Trophoblast cell (in vitro differentiated cells and primary cell): ENCODE results near the gene ALS2CL.

Experiments used
- DNase-seq, 2 donors: peaks; one replicate each; pipeline ENCODE4 v3.0.0-alpha.2; 2016
- H2AFZ ChIP-seq: 2 replicates; pipeline ENCODE4 v1.6.1; 2013; ENCODE audit warnings: low read length, moderate library complexity, mild to moderate bottlenecking; ENCODE audit not compliant: insufficient read depth, poor library complexity
- H2AK5ac ChIP-seq: 2 replicates; pipeline ENCODE4 v1.6.1; 2013; ENCODE audit warnings: mild to moderate bottlenecking, low read length
- H2BK120ac ChIP-seq: 2 replicates; pipeline ENCODE4 v1.6.1; 2013; ENCODE audit warnings: low read length, mild to moderate bottlenecking, moderate library complexity; ENCODE audit not compliant: insufficient read depth, poor library complexity
- H2BK12ac ChIP-seq: 2 replicates; pipeline ENCODE4 v1.6.1; 2013; ENCODE audit warnings: mild to moderate bottlenecking, low read length, moderate library complexity
- H2BK5ac ChIP-seq: 2 replicates; pipeline ENCODE4 v1.6.1; 2013; ENCODE audit warnings: low read length, low read depth, moderate library complexity, mild to moderate bottlenecking; ENCODE audit not compliant: poor library complexity
- H3K14ac ChIP-seq: 2 replicates; pipeline ENCODE4 v1.6.1; 2013; ENCODE audit warnings: mild to moderate bottlenecking, low read length
- H3K18ac ChIP-seq: 2 replicates; pipeline ENCODE4 v1.6.1; 2013; ENCODE audit warnings: mild to moderate bottlenecking, low read length
- H3K23ac ChIP-seq: 2 replicates; pipeline ENCODE4 v1.6.1; 2013; ENCODE audit warnings: low read length
- H3K27ac ChIP-seq: 2 replicates; pipeline ENCODE4 v1.5.1; 2013; ENCODE audit warnings: low read depth, mild to moderate bottlenecking, inconsistent platforms, low read length, moderate library complexity
- H3K27me3 ChIP-seq: 2 replicates; pipeline ENCODE4 v1.6.1; 2013; ENCODE audit warnings: inconsistent platforms, mild to moderate bottlenecking, low read length, moderate library complexity; ENCODE audit not compliant: insufficient read depth
- H3K36me3 ChIP-seq, 2 experiments: 1 replicate in 1 of 2; 2 replicates in 1 of 2; pipeline ENCODE4 v1.6.1; 2013; ENCODE audit warnings: low read length in 2 of 2, mild to moderate bottlenecking in 2 of 2, moderate library complexity in 1 of 2; ENCODE audit not compliant: insufficient read depth in 2 of 2, control insufficient read depth in 1 of 2
- H3K4ac ChIP-seq: 2 replicates; pipeline ENCODE4 v1.6.1; 2013; ENCODE audit warnings: low read depth, mild to moderate bottlenecking, low read length, moderate library complexity
- H3K4me1 ChIP-seq, 2 experiments: 1 replicate in 1 of 2; 2 replicates in 1 of 2; pipeline ENCODE4 v1.6.1; 2013; ENCODE audit warnings: low read length in 2 of 2, mild to moderate bottlenecking in 2 of 2, moderate library complexity in 1 of 2; ENCODE audit not compliant: insufficient read depth in 2 of 2, control insufficient read depth in 1 of 2
- H3K4me2 ChIP-seq: 2 replicates; pipeline ENCODE4 v1.6.1; 2013; ENCODE audit warnings: inconsistent platforms, mild to moderate bottlenecking, low read length, moderate library complexity
- H3K4me3 ChIP-seq: 2 replicates; pipeline ENCODE4 v1.5.1; 2013; ENCODE audit warnings: mild to moderate bottlenecking, low read depth, low read length, inconsistent platforms
- H3K79me1 ChIP-seq: one replicate; pipeline ENCODE4 v1.6.1; 2013; ENCODE audit warnings: low read length
- H3K79me2 ChIP-seq: 2 replicates; pipeline ENCODE4 v1.6.1; 2013; ENCODE audit warnings: low read length, mild to moderate bottlenecking; ENCODE audit not compliant: control insufficient read depth, insufficient read depth, poor library complexity
- H3K9ac ChIP-seq: 2 replicates; pipeline ENCODE4 v1.6.1; 2013; ENCODE audit warnings: mild to moderate bottlenecking, low read length
- H3K9me3 ChIP-seq: 2 replicates; pipeline ENCODE4 v1.6.1; 2013; ENCODE audit warnings: low read depth, mild to moderate bottlenecking, control low read depth, inconsistent platforms, low read length; ENCODE audit not compliant: insufficient read depth
- H4K12ac ChIP-seq: 2 replicates; pipeline ENCODE4 v1.6.1; 2013; ENCODE audit warnings: low read depth, mild to moderate bottlenecking, low read length, moderate library complexity
- H4K8ac ChIP-seq: 2 replicates; pipeline ENCODE4 v1.6.1; 2013; ENCODE audit warnings: low read depth, mild to moderate bottlenecking, low read length, moderate library complexity
- H4K91ac ChIP-seq: one replicate; pipeline ENCODE4 v1.6.1; 2013; ENCODE audit warnings: low read depth, mild to moderate bottlenecking, low read length, moderate library complexity
- WGBS: extraction: QIAGEN DNeasy Blood & Tissue Kit; methylation state at CpG from one replicate; pipeline ENCODE4 v1.1.7; 2013; ENCODE audit warnings: missing lambda C conversion rate; ENCODE audit not compliant: insufficient read length, insufficient coverage; ENCODE audit errors: extremely low coverage; 5-methylcytosine and 5-hydroxymethylcytosine counted together

Gene ALS2CL

DNA sequence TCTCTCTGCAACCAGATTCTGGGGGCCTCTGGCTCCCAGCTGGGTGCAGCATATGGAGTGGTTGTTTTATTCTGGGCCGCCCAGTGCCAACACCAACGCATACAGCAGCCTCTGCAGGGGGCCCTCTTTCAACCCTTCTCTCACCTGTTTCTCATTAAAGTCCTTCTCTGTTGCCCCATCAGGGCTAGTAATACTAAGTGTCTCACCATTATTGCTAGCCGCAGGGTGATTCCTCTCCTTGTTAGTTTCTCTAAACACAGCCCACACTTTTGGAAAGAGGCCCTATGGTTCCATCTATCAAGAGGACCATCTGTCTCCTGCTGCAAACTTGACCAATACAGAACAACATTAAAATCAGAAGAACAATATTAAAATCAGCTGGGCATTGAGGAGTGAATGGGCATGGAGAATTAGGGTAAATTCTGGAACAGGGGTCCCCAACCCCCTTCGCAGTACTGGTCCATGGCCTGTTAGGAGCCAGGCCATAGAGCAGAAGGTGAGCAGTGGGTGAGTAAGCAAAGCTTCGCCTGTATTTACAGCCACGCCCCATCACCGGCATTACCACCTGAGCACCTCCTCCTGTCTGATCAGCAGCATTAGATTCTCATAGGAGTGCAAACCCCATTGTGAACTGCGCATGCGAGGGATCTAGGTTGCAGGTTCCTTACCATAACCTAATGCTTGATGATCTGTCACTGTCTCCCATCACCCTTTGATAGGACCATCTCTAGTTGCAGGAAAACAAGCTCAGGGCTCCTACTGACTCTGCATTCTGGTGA lies 36.5 kb downstream of the ALS2CL start:
- H4K12ac ChIP-seq, result no peak overlapping the region
- H3K4ac ChIP-seq, result no peak overlapping the region
- no peak overlapping the region for H3K4me3 ChIP-seq
- H3K27ac ChIP-seq, result no peak overlapping the region
- no peak overlapping the region for H2BK120ac ChIP-seq
- no peaks in the 10 kb centered on the region for H3K27me3 ChIP-seq
- peaks cover 7 to 9% of the 10 kb centered on the region in 2 experiments for H3K4me1 ChIP-seq
- no peak overlapping the region for H4K8ac ChIP-seq
- H3K79me1 ChIP-seq, result no peaks in the 10 kb centered on the region
- no peak overlapping the region for H3K23ac ChIP-seq
- no peak overlapping the region for H4K91ac ChIP-seq
- no peaks in the 10 kb centered on the region for H3K79me2 ChIP-seq
- H2BK5ac ChIP-seq, result no peak overlapping the region
- no peak for DNase-seq
- no peak overlapping the region for H3K4me2 ChIP-seq
- H2AFZ ChIP-seq, result no peak overlapping the region
- no peak overlapping the region for H2BK12ac ChIP-seq
- no peak overlapping the region for H3K9ac ChIP-seq
- no peak overlapping the region for H2AK5ac ChIP-seq
- H3K9me3 ChIP-seq, result no peaks in the 10 kb centered on the region
- WGBS, result no CpG with 5 or more reads among the region's 9 CpGs
- no peak overlapping the region for H3K18ac ChIP-seq
- no peak overlapping the region for H3K14ac ChIP-seq
- H3K36me3 ChIP-seq, result no peaks in the 10 kb centered on the region

DNA sequence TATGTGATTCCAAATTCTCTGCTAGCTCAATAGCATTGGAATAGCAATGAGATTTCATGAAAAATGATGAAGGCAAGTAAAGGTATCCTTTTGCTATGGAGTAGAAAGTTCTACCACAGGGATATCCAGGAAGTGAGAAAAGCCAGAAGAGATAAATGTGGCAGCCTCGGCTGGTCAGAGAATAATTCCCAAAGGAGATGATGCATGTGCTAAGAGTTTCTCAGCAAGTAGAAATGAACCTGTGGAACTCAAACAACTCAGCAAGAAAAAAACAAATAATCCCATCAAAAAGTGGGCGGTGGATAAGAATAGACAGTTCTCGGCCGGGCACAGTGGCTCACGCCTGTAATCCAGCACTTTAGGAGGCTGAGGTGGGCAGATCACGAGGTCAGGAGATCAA lies 38.2 kb downstream of the ALS2CL start:
- H3K79me2 ChIP-seq, result no peaks in the 10 kb centered on the region
- no peak overlapping the region for H4K8ac ChIP-seq
- H2AK5ac ChIP-seq, result no peak overlapping the region
- no peak overlapping the region for H3K14ac ChIP-seq
- H2AFZ ChIP-seq, result no peak overlapping the region
- no peaks in the 10 kb centered on the region for H3K9me3 ChIP-seq
- no peak overlapping the region for H3K27ac ChIP-seq
- no peak overlapping the region for H4K12ac ChIP-seq
- H3K79me1 ChIP-seq, result no peaks in the 10 kb centered on the region
- peaks cover 0 to 3% of the 10 kb centered on the region in 2 experiments for H3K4me1 ChIP-seq
- H2BK120ac ChIP-seq, result no peak overlapping the region
- H2BK5ac ChIP-seq, result no peak overlapping the region
- no peak for DNase-seq
- no peak overlapping the region for H3K4ac ChIP-seq
- H2BK12ac ChIP-seq, result no peak overlapping the region
- H3K18ac ChIP-seq, result no peak overlapping the region
- no peak overlapping the region for H3K4me3 ChIP-seq
- no peak overlapping the region for H3K4me2 ChIP-seq
- H3K36me3 ChIP-seq, result no peaks in the 10 kb centered on the region
- no peak overlapping the region for H3K23ac ChIP-seq
- no peak overlapping the region for H3K9ac ChIP-seq
- H4K91ac ChIP-seq, result no peak overlapping the region
- H3K27me3 ChIP-seq, result no peaks in the 10 kb centered on the region
- no CpG with 5 or more reads among the region's 6 CpGs for WGBS

DNA sequence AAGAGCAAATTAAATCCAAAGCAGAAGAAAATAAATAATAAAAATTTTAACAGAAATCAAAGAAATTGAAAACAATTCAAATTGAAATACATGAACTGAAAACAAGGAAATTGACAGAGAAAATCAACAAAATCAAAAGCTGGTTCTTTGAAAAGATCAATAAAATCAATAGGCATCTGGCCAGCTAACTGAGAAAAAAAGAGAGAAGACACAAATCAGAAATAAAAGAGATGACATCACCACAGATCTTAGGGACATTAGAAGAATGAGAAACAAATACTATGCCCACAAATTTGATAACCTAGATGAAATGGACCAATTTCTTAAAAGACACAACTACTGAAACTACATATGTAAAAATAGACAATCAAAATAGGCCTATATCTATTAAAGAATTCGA lies 42.4 kb downstream of the ALS2CL start:
- no peak overlapping the region for H3K4ac ChIP-seq
- no peak overlapping the region for H2BK120ac ChIP-seq
- no peaks in the 10 kb centered on the region for H3K4me1 ChIP-seq
- H3K14ac ChIP-seq, result no peak overlapping the region
- H4K91ac ChIP-seq, result no peak overlapping the region
- H2AFZ ChIP-seq, result no peak overlapping the region
- no peak overlapping the region for H3K27ac ChIP-seq
- no peaks in the 10 kb centered on the region for H3K27me3 ChIP-seq
- WGBS, result no CpG with 5 or more reads among the region's 1 CpG
- H4K8ac ChIP-seq, result no peak overlapping the region
- no peak overlapping the region for H2BK12ac ChIP-seq
- H3K79me2 ChIP-seq, result no peaks in the 10 kb centered on the region
- no peak for DNase-seq
- no peak overlapping the region for H3K18ac ChIP-seq
- no peak overlapping the region for H2BK5ac ChIP-seq
- H3K4me3 ChIP-seq, result no peak overlapping the region
- H3K36me3 ChIP-seq, result no peaks in the 10 kb centered on the region
- H3K9ac ChIP-seq, result no peak overlapping the region
- no peaks in the 10 kb centered on the region for H3K79me1 ChIP-seq
- H3K9me3 ChIP-seq, result no peaks in the 10 kb centered on the region
- no peak overlapping the region for H3K4me2 ChIP-seq
- H2AK5ac ChIP-seq, result no peak overlapping the region
- no peak overlapping the region for H4K12ac ChIP-seq
- no peak overlapping the region for H3K23ac ChIP-seq

DNA sequence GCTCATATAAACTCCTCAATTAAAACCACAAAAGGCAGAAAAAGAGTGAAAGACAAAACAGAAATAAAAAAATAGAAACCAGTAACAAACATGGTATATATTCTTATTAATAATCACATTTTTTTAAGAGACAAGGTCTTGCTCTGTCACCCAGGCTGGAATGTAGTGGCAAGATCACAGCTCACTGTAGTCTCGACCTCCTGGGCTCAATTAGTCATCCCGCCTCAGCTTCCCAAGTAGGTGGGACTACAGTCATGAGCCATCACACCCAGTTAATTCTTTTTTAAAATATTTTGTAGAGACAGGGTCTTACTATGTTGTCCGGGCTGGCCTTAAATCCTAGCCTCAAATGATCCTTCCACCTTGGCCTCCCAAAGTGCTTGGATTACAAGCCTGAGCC lies 44.0 kb downstream of the ALS2CL start:
- no peak overlapping the region for H4K91ac ChIP-seq
- H3K14ac ChIP-seq, result no peak overlapping the region
- H3K9me3 ChIP-seq, result no peaks in the 10 kb centered on the region
- no CpG with 5 or more reads among the region's 3 CpGs for WGBS
- H3K9ac ChIP-seq, result no peak overlapping the region
- H2BK12ac ChIP-seq, result no peak overlapping the region
- peak in 1 of 2 donors; percentile 41 for DNase-seq
- no peak overlapping the region for H3K4ac ChIP-seq
- H4K8ac ChIP-seq, result no peak overlapping the region
- H3K79me2 ChIP-seq, result no peaks in the 10 kb centered on the region
- H3K4me2 ChIP-seq, result no peak overlapping the region
- H3K27me3 ChIP-seq, result no peaks in the 10 kb centered on the region
- H2BK5ac ChIP-seq, result no peak overlapping the region
- no peak overlapping the region for H2BK120ac ChIP-seq
- no peak overlapping the region for H3K23ac ChIP-seq
- no peak overlapping the region for H3K4me3 ChIP-seq
- H3K4me1 ChIP-seq, result no peaks in the 10 kb centered on the region
- no peak overlapping the region for H2AK5ac ChIP-seq
- no peak overlapping the region for H4K12ac ChIP-seq
- no peaks in the 10 kb centered on the region for H3K36me3 ChIP-seq
- no peak overlapping the region for H2AFZ ChIP-seq
- no peak overlapping the region for H3K18ac ChIP-seq
- no peak overlapping the region for H3K27ac ChIP-seq
- H3K79me1 ChIP-seq, result no peaks in the 10 kb centered on the region
